Dermis microvascular lymphatic vessel endothelial cell (primary cell): ENCODE measurements around the gene TLNRD1. TPM values are rescaled to one million over a fixed set of nuclear protein-coding genes. Genes with fewer than 3 reads are reported as not detected.

Experiments
- DNase-seq, 2 donors: peaks; one replicate each; pipeline versions ENCODE4 v3.0.0 to v3.0.0-alpha.2; 2010; ENCODE audit warnings: low read depth in 2 of 2
- total RNA-seq: library from RNA; depleted of rRNA; stranded (reverse); fragments of >200 nt; gene quantifications from 2 replicates; pipeline ENCODE4 v1.2.1, GENCODE V29; 2014

The TLNRD1 gene
- total RNA-seq, 1 donor from 2014 or later: 8.0 TPM

DNA sequence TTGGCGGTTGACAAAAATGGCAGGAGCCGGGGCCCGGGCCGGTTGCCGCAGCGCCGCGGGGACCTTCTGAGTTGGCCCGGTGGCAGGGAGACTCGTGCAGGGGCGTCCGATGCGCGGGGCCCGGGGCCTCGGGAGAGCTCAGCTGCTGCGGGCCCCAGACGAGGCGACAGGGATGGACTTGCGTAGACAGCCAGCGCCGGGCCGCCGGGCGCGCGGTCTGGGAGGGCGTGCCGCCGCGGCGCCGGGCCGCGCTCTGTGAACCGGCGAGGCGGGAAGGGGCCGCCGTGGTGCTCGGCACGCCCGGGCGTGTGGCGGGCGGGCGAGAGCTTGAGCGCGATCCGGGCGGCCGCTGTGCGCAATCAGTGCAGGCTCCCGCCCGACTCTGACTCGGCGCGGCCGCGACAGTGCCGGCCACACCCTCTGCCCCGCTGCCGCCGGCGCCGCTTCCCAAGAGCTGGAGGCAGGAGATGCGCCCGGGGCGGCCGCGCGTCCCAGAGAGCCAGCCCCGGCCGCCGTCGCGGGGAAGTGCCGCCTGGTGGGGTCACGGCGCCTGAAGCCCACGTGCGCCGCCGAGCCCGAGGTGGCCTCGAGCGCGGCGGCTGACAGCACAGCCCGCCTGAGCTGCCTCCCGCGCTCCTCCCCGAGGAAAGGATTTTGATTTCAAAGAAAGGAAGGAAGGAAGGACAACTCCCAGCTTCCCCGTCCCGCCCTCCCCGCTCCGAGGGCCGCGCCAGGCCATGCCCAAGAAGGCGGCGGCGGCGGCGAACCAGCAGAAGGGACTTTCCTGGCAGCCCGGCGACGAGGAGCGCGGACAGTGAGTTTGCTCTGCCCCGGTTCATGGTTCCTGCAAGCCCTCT, 657 bp downstream of the TLNRD1 start:
- DNase-seq: peak in 1 of 2 donors; percentile 67

DNA sequence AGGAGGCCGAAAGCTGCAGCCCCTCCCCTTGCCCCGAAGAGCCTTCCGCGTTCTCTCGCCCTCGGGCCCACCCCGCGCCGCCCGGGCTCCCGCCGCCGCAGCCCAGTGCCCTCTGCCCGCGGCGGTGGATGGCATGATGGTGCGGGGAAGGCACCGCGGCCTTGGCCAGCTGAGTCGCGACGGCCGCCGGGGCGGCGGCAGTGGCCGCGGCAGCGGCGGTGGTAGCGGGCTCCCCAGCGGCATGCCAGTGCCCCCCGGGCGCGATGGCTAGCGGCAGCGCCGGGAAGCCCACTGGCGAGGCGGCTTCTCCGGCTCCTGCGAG, 1.2 kb downstream of the TLNRD1 start:
- no peak for DNase-seq

- DNase-seq: peak in 1 of 2 donors; percentile 53
These were observed 1.8 kb downstream of the TLNRD1 start for GRCh38 chr15:81002331-81003096.

- no peak for DNase-seq
These were observed 2.3 kb downstream of the TLNRD1 start for GRCh38 chr15:81003097-81003350.

GRCh38 chr15:81006124-81006523, 5.4 kb downstream of the TLNRD1 start:
- no peak for DNase-seq

- no peak for DNase-seq
These were observed 6.8 kb downstream of the TLNRD1 start for GRCh38 chr15:81007428-81008064.

DNA sequence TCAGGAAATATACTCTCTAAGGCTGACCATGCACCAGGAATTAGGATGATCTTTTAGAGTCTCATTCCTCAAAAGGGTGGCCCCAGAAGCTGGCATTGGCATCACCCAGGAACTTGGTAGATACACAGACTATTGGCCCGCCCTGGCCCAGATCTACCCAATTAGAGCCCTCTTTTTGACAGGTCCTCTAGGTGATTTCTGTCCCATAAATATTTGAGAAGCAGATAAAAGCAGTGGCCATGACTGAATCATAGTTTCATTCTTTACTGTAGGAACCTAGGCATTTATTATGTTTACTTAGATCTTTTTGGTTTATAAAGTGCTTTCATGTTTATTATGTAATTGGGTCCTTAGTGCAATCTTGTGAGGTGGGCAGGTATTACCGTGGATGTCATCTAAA, 7.6 kb downstream of the TLNRD1 start:
- DNase-seq: no peak

- DNase-seq: no peak
These were observed 9.4 kb downstream of the TLNRD1 start for GRCh38 chr15:81010086-81010485.

DNA sequence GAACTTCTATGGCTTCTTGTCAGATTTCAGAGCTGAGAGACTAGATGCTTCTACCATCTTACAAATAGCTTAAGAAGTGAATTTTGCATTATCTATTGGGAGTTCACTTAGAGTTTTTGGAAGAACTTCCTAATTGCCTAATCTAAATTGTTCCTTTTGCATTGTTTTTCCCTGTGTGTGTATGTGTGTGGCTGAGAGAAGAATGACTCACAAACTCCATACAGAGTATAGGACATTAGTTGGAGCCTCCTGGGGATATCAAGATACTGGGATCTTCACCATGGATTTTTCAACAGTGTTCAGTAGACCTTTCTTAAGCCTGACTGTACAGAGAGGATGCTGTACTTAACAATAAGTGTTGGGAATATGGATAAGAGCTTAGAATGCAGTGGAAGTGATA, 10.9 kb downstream of the TLNRD1 start:
- peak in 1 of 2 donors; percentile 11 for DNase-seq

DNA sequence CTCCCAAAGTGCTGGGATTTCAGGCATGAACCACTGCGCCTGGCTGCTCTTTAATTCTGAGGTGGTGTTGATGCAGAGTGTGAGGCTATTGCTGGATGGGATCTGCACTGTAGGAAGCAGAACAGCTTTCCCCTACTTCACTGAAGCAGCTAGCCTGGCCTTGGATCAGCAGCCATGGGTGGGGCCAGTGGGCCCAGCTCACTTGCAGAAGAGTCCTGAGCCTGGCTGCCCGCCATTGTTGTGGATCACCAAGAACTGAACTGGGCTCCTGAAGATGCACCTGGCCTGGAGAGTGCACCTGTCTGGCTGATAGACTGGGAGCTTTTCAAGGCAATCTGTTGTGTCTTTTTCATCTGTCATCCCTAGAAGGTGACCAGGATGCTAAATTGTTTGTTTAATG, 11.9 kb downstream of the TLNRD1 start:
- DNase-seq: no peak

DNA sequence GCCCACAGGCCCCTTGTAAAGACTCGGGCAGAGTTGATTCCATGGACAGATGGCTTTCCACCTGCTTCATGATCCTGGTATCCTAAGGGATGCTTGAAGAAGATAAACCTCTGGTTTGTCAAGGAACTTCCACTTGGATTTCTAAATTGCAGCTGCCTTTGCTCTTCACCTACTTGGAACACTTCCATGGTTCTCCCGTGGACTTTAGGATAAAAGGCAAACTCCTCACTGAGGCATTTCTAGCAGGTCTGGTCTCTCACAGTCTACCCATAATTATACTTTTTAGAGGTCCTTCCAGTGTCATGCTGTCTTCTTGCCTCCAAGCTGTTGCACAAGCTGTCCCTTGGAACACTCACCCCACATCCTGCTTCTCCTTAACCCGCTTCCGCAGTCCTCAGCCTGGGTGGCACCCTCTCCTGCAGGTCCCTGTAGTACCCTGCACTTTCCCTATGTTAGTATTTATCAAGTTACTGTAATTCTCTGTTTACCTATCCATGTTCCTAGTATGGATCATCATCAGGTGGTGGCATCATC, 12.7 kb downstream of the TLNRD1 start:
- no peak for DNase-seq

DNA sequence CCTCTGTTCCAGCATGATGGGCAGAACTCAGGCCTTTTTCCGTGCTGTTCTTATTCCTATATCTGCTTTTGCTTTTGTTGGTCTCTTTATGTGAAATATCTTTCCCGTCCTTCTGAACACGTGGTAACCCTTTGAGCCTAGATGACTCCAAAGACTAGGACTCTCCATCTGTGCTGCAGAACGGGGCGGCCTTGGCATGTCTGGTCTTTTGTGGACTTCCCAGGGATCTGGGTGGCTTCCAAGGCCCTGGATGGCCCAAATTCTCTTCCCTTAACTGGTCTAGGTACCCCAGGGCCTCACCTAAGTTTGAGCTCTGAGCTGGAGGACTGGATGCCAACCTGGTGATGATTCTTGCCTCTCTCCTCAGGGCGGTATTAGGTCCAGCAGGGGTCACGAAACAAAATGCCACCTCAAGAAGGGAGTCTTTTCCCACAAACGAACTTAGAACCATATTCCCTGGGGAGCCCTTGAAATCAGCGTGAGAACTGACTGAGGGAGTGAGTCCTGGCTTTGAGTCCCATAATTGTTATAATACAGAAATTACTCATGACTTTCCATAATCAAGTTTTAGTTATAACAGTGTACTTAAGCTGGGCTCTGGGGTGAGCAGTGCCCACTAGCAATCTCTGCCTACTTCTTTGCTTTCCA, 13.8 kb downstream of the TLNRD1 start:
- DNase-seq: no peak

- DNase-seq: no peak
These were observed 15.1 kb downstream of the TLNRD1 start for GRCh38 chr15:81015621-81016488.

DNA sequence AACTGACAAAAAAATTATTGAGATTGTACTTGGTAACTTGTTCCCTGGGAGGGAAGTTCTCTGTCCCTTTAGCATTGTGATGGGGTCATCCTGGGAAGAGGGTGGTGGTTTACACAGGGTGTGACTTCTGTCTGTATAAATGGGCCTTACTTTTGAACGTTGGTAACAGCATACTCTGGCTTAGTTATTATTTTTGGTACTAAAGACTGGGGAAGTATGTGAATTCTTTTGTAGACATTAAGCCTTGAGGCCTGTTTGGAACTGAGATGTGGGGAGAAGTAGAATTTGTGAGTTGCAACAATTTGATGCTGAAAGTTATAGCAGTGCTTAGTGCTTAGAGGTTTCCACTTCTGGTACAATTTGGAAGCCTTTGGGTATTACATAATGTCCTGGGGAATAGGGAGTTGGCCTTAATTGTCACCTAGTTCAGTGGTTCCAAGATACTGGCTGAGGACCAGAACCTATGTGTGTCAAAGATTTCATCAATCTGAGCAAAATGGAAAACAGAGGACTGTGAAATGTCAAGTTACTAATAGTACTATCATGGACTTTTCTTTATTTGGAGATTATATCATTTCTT, 15.9 kb downstream of the TLNRD1 start:
- DNase-seq: no peak

- no peak for DNase-seq
These were observed 17.5 kb downstream of the TLNRD1 start for GRCh38 chr15:81018197-81018596.

DNA sequence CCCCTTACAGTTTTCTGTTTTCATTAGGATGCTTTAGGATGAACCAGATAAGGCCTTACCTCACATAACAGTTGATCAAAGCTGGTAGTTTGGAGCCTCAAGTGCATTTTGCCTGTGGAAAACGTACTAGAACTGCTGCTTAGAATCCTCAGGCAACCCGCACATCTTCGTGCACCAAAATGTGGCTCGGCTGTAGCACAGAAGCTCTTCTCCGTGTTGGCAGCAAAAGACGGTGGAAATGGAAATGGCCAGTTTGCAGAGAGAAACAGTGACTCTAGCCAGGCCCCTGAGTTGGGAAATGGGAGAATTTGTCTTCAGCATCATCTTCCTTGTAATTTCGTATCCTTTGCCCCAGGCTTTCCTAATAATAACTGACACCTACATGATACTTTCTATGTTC, 20.6 kb downstream of the TLNRD1 start:
- DNase-seq: no peak

- DNase-seq: peak; percentile 64 to 86
These were observed 23.0 kb downstream of the TLNRD1 start for GRCh38 chr15:81023483-81024264.

DNA sequence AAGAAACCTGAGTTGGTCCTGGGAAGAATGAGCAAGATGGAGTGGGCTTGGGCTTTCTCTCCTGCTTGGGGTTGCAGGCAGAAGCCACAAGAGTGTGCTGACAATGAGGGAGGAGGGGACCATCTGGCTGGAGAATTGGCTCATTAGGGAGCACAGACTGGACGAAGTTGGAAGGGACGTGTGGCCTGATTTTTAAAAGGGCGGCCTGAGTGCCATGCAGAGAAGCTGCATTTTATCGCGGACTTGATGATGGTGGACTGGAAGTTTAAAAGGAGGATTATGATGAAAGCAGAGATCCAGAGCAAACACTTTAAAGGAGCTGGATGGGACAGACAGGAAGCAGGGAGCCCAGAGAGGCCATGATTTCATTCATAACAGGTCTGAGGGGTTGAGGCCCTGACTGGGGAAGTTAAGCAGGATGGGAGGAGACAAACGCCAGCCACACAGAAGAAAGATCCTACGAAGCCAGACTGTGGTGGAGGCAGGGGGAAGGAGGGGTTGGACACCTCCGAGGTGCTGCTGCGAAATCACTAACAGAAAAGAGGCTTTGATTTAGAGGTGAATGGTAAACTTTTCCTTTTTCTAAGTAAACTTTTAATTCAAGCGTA, 23.6 kb downstream of the TLNRD1 start:
- DNase-seq: peak in 1 of 2 donors; percentile 19

- DNase-seq: no peak
These were observed 24.2 kb downstream of the TLNRD1 start for GRCh38 chr15:81024936-81025335.
